Measurements from ENCODE around the gene NEK1.

DNA sequence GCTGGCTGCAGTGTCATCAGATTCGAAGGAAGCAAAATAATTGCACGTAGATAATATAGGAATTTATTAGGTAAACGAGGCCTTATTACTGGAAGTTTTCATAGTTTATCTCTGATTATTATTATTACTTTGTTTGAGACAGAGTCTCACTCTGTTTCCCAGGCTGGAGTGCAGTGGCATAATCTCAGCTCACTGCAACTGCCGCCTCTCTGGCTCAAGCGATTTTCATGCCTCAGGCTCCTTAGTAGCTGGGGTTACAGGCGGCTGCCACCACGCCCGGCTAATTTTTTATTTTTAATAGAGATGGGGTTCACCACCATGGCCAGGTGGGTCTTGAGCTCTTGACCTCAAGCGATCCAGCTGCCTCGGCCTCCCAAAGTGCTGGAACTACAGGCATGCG is 20.5 kb upstream of the NEK1 start:
- TF ChIP-seq CTCF (IDR thresholded peaks at IDR 0.05; ENCODE audit: low read depth, low read length) (no peak), EZH2phosphoT487 (IDR thresholded peaks at IDR 0.05; ENCODE audit: low read depth) (no peak)
